Sciatic nerve (tissue), 2 donors: ENCODE measurements around the gene TRAF5. TPM values are rescaled to one million over a fixed set of nuclear protein-coding genes. Genes with fewer than 3 reads are reported as not detected.
"Not testable (repeated sequence)": the region's sequence is repeated elsewhere in the genome, so short reads cannot be mapped to it uniquely, and the experiment has no call there.

ENCODE experiments used
- ATAC-seq: fragments of 200-7000 bp; cut with Tn5 transposase; one replicate; pipeline ENCODE4 v1.9.1; 2020; ENCODE audit warnings: mild to moderate bottlenecking, moderate library complexity
- DNase-seq: peaks from one replicate; pipeline ENCODE4 v3.0.0-alpha.2; 2020; ENCODE audit warnings: low spot score
- intact Hi-C: fragments of 100-400 bp; cut with DNase I; formaldehyde crosslinking; loops from one replicate; pipeline ENCODE4 v1.14.2; 2022
- total RNA-seq: library from RNA; stranded (reverse); fragmentation: NEBNext Ultra II Directional; extraction: Animal tissue kit (Norgen Biotek cat#: 25700); gene quantifications from one replicate; pipeline ENCODE4 v1.2.1, GENCODE V29; 2021
- donor health status: DM: no; HTN: no; CAD: no.
- donor health status: DM: no; HTN: no; CAD: no.

The TRAF5 gene, protein sequence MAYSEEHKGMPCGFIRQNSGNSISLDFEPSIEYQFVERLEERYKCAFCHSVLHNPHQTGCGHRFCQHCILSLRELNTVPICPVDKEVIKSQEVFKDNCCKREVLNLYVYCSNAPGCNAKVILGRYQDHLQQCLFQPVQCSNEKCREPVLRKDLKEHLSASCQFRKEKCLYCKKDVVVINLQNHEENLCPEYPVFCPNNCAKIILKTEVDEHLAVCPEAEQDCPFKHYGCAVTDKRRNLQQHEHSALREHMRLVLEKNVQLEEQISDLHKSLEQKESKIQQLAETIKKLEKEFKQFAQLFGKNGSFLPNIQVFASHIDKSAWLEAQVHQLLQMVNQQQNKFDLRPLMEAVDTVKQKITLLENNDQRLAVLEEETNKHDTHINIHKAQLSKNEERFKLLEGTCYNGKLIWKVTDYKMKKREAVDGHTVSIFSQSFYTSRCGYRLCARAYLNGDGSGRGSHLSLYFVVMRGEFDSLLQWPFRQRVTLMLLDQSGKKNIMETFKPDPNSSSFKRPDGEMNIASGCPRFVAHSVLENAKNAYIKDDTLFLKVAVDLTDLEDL
- total RNA-seq, result 22.0 TPM

DNA sequence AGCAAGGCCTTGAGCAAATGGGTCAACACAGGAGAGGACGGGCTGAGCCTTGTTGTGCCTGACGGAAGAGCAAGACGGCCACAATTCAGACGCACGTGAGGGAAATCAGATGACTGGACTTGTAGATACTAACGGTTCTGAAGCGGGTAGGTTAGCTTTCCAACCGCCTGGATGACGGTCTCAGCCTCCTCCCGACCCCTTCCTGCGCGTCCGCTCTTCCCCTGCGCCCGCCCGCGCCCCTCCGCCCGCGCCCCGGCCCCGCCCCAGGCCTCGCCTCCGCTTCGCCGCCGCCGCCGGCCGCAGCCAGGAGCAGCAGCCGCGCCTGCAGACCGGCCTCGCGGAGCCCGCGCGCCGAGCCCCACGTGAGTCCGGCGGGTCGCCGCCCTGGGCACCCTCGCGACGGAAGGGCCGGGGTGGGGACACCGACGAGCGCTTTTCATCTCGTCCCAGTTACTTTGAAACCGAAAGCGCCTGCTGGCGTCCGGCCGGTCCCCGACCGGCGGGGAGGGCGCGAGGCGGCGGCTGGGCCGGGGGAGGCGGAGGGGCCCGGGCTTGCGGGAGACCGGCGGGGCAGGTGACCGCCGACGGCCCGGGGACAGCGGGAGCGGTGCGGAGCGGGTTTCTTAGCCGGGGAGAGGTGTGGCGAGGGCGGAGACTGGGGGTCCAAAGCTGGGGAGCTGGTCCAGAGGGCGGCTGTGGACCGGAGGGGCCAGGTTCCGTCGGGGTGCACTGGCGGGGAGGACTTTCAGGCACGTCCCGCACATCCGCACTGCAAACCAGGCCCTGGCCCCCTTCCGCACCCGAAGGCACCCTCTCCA is at the start of gene TRAF5:
Gene TRAF5 (plus strand): TSS at position 306 of the 818 bp plus-strand sequence. CDS start 26,407 bp downstream, outside the sequence.
- peak; percentile 68 for ATAC-seq
- intact Hi-C loops, result no loop called here
- peak; percentile 73 for DNase-seq

- ATAC-seq, result no peak
- intact Hi-C loops, result no loop called here
- DNase-seq, result no peak
Measured at GRCh38 chr1:211279340-211279739, 47.3 kb upstream of the TRAF5 start.

DNA sequence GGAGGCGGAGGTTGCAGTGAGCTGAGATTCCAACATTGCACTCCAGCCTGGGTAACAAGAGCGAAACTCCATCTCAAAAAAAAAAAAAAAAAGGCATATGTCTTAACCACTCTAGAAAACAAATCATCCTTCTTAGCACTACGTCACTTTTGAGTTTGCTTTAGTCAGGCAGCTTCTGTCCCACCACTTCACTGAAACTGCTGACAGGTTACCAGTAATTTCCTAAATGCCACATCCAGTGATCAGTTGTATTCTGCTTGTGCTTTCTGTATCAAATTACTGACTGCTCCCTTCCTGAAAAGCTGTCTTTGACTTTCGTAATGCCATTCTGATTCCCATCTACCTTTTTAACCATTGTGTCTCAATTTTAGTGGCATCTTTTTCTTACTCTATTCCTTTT is 45.7 kb upstream of the TRAF5 start:
- ATAC-seq, result no peak
- no peak for DNase-seq
- intact Hi-C loops, result no loop called here

GRCh38 chr1:211281320-211282022 is 45.2 kb upstream of the TRAF5 start:
- DNase-seq (no peak), ATAC-seq (no peak)
- intact Hi-C loops, result no loop called here

GRCh38 chr1:211282023-211282373 is 44.6 kb upstream of the TRAF5 start:
- ATAC-seq (no peak), DNase-seq (no peak)
- intact Hi-C loops, result no loop called here

DNA sequence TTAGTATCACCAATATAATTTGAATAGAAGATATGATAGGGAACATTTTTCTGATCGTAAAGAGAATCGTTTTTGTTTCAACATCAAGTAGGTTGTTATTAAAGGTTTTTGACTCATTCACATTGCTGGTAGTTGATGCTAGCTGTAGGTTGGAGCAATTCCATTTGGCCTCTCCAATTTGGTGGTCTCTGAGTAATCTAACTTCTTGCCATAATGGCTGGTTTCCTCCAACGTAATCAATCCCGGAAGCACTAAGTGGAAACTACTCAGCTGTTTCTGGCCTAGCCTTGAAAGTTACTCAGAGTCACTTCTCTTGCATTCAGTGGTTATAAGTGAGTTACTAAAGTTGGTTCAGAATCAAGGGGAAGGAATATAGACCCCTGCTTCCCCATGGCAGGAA is 41.4 kb upstream of the TRAF5 start:
- intact Hi-C loops, result no loop called here
- ATAC-seq (no peak), DNase-seq (no peak)

GRCh38 chr1:211287218-211287617 is 39.4 kb upstream of the TRAF5 start:
- DNase-seq (no peak), ATAC-seq (no peak)
- intact Hi-C loops, result no loop called here

DNA sequence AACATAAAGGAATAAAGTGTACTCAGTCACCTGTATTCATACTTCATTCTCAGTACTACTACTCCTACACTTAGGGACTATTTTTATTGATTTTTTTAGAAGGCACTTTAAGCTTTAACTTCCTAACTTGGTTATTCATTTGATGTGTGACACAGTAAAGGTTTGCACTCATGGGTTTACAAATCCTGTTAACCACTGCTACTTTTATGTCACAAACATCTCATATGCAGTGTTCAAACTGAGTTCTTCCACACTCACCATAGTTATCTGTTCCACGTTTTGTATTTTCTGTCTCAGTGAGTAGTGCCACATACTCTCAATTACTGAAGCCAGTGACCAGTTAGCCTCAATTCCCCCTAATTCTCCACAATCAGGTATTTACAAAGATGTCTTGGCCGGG is 34.2 kb upstream of the TRAF5 start:
- ATAC-seq (no peak), DNase-seq (no peak)
- intact Hi-C loops, result no loop called here

- intact Hi-C loops, result no loop called here
- ATAC-seq (no peak), DNase-seq (no peak)
Measured at GRCh38 chr1:211296396-211296795, 30.2 kb upstream of the TRAF5 start.

DNA sequence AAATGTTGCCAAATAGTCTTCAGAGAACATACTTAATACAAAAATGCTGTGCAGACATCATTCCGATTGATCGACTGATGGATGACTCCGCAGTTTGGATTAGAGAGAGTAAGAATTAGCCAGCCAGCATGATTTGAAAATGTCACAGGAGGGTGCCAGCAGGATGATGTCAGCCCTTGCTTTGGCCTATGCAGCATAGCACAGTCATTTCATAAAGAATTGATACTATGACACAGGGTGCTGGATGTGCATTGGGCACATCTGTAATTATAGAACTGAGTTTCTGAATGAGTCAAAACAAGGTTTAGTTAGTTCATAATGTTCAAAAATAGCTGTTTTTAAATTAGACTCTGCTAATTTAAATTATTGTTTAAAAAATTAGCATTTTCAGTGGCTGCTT is 21.6 kb upstream of the TRAF5 start:
- intact Hi-C loops, result no loop called here
- no peak for ATAC-seq
- DNase-seq, result no peak

GRCh38 chr1:211309617-211310016 is 17.0 kb upstream of the TRAF5 start:
- intact Hi-C loops, result no loop called here
- ATAC-seq, result no peak
- DNase-seq, result no peak

DNA sequence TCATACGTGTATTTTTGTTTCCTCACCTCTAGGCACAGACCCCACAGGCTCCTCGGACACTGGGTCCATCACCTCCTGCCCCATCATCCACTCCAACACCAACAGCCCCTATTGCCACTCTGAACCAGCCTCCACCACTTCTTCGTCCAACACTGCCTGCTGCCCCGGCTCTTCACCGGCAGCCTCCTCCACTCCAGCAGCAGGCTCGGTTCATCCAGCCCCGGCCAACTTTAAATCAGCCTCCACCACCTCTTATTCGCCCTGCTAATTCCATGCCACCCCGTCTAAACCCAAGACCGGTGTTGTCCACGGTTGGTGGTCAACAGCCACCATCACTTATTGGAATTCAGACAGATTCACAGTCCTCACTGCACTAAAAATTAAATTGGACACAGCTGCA is 13.2 kb upstream of the TRAF5 start:
- ATAC-seq (no peak), DNase-seq (no peak)
- intact Hi-C loops, result no loop called here

DNA sequence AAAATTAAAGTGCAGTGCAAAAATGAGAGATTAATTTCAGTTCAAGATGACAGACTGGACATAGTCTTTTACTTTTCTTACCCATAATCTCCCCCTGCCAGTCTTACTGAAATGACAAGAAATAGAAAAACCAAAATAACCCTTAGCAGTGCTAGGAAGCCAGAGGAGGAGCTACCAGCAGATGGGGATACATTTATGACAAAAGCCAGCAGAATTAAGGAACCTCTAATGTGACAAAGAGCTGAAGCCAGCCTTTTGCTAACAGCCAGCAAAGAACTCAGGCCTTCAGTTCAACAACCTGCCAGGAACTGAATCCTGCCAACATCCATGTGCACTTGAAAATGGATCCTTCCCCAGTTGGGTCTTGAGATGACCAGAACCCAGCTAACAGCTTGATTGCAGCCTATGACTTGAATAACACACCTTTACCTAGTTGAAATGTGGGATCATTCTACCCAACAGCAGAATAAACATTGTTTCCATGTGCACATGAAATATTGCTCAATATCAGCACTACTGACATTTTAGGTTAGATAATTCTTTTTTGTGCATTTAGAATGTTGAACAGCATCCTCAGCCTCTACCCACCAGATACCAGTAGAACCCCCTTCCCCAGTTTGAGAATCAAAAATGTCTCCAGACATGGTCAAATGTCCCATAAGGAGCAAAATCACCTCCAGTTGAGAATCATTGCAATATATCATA is 7.9 kb upstream of the TRAF5 start:
- ATAC-seq, result no peak

DNA sequence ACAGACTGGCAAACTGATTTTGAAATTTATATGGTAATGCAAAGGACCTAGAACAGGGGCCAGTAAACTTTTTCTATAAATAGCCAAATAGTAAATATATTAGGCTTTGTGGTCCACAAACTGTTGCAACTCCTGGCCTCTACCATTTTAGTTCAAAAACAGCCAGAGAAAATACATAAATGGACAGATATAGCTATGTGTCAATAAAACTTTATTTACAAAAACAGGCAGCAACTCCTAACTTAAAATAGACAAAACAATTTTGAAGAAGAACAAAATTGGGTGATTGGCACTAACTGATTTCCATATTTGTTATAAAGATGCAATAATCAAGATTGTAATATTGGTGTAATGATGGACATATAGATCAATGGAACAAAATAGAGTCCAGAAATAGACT is 6.7 kb upstream of the TRAF5 start:
- intact Hi-C loops, result no loop called here
- no peak for DNase-seq
- ATAC-seq, result no peak

More for the DNA sequence above, 7.9 kb upstream of the TRAF5 start:
- intact Hi-C loops, result no loop called here
- DNase-seq, result no peak

DNA sequence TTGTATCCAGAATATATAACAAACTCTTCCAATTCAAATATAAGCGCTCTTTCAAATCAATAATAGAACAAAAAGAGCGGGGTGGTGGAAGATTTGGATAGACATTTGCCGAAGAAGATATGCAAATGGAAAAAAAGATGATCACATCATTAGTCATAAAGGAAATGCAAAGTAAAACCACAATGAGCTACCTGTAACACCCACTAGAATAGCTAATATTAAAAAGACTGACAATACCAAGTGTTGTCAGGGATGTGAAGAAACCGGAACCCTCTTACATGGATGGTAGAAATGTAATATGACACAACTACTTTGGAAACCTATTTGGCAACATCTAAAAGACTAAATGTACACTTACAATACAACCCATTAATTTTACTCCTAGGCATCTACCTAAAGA is 5.7 kb upstream of the TRAF5 start:
- ATAC-seq (no peak), DNase-seq (no peak)
- intact Hi-C loops, result no loop called here

GRCh38 chr1:211321646-211322045 is 5.0 kb upstream of the TRAF5 start:
- intact Hi-C loops, ATAC-seq, DNase-seq: not testable (repeated sequence)

DNA sequence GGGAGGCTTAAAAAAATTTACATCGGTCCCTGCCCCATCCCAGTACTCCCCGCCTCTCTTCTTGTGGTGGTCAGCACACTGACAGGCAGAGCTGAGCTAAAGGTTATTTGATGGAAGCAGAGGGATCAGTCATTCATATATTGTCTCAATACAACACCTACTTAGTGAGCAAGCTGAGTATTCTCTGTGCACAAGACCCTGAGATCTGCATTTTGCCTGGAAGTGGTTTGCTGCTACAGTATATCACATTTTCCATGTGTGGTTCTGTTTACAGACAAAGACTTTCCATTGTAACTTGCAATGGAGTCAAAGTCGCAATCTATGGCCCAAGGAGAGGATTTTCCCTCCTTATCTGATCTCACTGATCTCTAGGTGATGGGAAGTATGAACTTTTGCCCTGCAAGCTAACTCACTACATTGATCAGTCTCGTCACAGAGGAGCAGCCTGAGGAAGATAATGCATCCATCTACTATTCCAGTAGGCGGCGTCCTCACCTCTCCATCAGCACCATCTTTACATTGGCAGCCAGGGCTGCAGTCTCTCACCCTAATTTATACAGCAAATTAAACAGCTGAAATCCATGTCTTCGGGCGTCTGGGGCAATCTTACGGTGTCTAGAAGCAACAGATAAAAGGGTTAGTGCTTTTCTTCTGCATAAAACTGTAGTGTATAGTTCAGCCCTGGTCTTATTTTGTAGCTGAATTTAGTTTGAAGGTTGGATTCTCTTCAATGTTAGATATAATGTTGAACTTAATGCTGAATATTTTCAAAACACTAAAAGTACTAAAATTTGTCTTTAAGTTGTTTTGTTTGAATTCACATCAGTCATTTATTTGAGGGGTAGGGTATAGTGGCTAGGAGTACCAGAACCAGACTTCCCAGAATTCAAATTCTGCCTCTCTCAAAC is 3.2 kb upstream of the TRAF5 start:
- intact Hi-C loops, result no loop called here
- DNase-seq (no peak), ATAC-seq (peak; percentile 53)
